DMS 273 treated with DMSO at 0.1 percent for 48 hours (cell line): ENCODE measurements around the gene EIF4G1.
"Not testable (repeated sequence)": the region's sequence is repeated elsewhere in the genome, so short reads cannot be mapped to it uniquely, and the experiment has no call there.

Source experiments
- DNase-seq: peaks from one replicate; lab custom pipeline; 2025; lab: John Stamatoyannopoulos, UW

EIF4G1 gene, protein sequence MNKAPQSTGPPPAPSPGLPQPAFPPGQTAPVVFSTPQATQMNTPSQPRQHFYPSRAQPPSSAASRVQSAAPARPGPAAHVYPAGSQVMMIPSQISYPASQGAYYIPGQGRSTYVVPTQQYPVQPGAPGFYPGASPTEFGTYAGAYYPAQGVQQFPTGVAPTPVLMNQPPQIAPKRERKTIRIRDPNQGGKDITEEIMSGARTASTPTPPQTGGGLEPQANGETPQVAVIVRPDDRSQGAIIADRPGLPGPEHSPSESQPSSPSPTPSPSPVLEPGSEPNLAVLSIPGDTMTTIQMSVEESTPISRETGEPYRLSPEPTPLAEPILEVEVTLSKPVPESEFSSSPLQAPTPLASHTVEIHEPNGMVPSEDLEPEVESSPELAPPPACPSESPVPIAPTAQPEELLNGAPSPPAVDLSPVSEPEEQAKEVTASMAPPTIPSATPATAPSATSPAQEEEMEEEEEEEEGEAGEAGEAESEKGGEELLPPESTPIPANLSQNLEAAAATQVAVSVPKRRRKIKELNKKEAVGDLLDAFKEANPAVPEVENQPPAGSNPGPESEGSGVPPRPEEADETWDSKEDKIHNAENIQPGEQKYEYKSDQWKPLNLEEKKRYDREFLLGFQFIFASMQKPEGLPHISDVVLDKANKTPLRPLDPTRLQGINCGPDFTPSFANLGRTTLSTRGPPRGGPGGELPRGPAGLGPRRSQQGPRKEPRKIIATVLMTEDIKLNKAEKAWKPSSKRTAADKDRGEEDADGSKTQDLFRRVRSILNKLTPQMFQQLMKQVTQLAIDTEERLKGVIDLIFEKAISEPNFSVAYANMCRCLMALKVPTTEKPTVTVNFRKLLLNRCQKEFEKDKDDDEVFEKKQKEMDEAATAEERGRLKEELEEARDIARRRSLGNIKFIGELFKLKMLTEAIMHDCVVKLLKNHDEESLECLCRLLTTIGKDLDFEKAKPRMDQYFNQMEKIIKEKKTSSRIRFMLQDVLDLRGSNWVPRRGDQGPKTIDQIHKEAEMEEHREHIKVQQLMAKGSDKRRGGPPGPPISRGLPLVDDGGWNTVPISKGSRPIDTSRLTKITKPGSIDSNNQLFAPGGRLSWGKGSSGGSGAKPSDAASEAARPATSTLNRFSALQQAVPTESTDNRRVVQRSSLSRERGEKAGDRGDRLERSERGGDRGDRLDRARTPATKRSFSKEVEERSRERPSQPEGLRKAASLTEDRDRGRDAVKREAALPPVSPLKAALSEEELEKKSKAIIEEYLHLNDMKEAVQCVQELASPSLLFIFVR (N-terminal part only)

DNA sequence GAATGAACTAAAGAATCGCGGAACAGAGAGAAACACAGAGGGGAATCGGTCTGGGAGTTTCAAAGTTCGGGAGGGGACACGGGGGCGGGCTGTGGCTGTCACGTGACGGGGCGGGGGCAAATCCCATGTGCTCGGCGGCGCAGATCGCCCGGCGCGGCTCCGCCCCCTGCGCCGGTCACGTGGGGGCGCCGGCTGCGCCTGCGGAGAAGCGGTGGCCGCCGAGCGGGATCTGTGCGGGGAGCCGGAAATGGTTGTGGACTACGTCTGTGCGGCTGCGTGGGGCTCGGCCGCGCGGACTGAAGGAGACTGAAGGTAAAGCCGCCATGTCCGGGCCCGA lies at the start of gene EIF4G1:
TSS of gene EIF4G1 (plus strand) at position 244 of the 337 bp plus-strand sequence. CDS start 1,191 bp downstream, outside the sequence.
- peak; percentile 95 for DNase-seq

GRCh38 chr3:184267249-184267648 lies 47.2 kb upstream of the EIF4G1 start:
- DNase-seq, result not testable (repeated sequence)

DNA sequence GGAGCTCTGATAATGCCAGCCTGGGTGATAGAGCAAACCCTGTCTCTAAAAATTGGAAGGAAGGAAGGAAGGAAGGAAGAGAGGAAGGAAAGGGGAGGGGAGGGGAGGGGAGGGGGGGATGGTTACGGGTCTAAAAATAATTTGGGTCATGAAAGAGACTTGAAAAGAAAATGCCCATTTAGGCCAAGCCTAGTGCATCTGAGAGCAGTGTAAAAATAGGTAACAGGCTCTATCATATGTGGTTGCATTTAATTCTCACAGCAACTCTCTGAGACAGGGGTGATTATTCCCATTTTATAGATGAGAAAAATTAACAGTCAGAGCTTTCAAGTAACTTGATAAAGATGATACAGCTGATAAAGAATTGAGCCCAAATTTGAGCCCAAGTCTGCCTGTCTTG lies 42.1 kb upstream of the EIF4G1 start:
- DNase-seq, result no peak

- DNase-seq, result no peak
Measured at GRCh38 chr3:184275381-184275701, 39.1 kb upstream of the EIF4G1 start.

DNA sequence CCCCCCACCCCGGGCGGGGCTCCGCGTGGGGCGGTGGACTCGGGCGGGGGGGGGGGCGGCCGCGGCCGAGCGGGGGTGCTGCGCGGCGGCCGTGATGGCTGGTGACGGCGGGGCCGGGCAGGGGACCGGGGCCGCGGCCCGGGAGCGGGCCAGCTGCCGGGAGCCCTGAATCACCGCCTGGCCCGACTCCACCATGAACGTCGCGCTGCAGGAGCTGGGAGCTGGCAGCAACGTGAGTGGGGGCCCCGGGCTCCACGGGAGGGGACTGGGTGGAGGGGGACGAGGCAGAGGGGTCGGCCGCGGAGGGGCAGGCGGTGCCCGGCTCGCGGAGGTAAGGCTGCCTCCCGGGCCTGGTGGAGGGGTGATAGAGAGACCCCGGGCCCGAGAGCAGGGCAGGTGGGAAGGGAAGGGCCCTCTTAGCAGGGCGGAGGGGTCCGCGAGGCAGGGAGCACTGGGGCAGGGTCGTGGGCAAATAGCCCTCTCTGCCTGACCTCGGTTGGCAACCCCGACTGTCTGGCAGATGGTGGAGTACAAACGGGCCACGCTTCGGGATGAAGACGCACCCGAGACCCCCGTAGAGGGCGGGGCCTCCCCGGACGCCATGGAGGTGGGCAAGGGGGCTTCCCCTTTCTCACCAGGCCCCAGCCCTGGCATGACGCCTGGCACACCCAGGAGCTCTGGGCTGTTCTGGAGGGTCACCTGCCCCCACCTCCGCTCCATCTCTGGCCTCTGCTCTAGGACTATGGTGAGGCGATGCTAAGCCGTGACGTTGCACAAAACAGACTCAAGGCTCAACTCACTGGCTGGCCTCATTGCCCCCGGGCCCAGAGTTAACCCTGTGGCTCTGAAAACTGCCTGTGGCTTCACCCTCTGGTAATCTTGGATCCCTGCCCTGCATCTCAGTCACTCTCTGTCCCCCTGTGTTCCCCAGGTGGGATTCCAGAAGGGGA lies 38.2 kb upstream of the EIF4G1 start, which contains the start of gene ECE2:
TSS of gene ECE2 (plus strand) at position 62 of the 950 bp plus-strand sequence. CDS start at position 194, 132 bp downstream.
- DNase-seq, result no peak

GRCh38 chr3:184277366-184277765 lies 37.0 kb upstream of the EIF4G1 start:
- DNase-seq, result no peak

DNA sequence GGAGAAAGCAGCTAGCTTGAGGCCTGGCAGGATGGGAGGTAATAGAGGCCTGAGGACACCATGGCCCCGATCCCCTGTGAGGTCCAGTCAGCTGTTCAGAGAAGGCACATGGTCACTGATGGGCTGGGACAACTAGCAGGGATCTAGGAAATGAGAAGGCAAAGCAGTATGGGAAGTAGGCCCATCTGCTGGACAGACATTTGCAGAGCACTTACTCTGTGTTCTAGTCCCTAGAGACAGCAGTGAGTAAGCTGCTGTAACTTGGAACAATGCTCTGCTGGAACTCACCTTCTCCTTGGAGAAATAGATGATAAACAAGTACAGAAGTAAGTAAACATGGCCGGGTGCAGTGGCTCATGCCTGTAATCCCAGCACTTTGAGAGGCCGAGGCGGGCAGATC lies 31.5 kb upstream of the EIF4G1 start:
- DNase-seq, result no peak

DNA sequence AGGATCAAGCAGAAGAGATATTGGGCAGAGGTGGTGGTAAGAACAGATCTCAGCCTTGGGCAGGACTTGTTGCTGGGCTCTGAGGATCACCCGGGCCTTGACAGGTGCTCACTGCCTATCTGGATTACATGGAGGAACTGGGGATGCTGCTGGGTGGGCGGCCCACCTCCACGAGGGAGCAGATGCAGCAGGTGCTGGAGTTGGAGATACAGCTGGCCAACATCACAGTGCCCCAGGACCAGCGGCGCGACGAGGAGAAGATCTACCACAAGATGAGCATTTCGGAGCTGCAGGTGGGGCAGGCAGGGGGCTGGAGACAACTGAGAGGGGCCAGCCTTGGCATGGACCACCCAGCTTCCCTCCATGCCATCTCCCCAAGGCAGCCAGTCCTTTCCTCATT lies 30.7 kb upstream of the EIF4G1 start:
- DNase-seq, result no peak

GRCh38 chr3:184284696-184285095 lies 29.7 kb upstream of the EIF4G1 start:
- DNase-seq, result peak; percentile 85

GRCh38 chr3:184289426-184289938 lies 24.9 kb upstream of the EIF4G1 start:
- DNase-seq, result peak; percentile 78

DNA sequence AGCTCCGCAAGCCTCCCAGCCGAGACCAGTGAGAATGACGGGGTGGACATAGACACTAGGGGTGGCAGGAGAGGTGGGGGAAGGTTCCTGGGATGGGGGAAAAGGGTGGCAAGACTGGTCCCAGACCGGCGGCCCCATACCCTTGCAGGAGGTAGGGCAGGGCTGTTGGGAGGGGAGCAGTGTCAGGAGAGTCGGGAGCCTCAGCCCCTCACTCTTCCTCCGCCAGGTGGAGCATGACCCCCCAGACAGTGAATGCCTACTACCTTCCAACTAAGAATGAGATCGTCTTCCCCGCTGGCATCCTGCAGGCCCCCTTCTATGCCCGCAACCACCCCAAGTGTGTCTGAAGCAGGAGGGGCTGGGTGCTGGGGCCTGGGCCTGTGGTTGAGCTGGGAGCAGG lies 24.1 kb upstream of the EIF4G1 start:
- no peak for DNase-seq

DNA sequence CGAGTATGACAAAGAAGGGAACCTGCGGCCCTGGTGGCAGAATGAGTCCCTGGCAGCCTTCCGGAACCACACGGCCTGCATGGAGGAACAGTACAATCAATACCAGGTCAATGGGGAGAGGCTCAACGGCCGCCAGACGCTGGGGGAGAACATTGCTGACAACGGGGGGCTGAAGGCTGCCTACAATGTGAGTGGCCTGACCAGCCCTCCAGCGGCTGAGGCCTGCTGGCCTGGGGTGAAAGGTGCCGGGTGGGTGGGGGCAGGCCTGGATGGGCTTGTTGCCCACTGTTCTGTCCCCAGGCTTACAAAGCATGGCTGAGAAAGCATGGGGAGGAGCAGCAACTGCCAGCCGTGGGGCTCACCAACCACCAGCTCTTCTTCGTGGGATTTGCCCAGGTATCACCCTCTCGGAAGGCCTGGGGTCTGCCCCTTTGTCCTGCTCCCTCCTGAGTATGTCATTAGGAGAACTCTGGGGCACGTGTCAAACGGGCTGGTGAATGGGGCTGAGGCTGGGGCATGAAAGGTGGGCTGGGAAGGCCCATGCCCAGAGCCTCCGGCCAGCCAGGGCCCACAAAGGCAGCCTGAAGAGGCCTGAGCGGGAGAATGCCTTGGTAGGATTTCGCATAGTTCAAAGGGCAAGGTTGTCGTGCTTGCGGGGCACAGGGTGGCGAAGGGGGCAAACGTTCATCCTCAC lies 23.2 kb upstream of the EIF4G1 start:
- DNase-seq, result no peak

- DNase-seq, result no peak
Measured at GRCh38 chr3:184291738-184292445, 22.5 kb upstream of the EIF4G1 start.

GRCh38 chr3:184295771-184296170 lies 18.6 kb upstream of the EIF4G1 start:
- DNase-seq, result no peak

GRCh38 chr3:184296616-184297015 lies 17.8 kb upstream of the EIF4G1 start:
- no peak for DNase-seq

GRCh38 chr3:184298759-184299487 lies 15.5 kb upstream of the EIF4G1 start, which contains the start of gene PSMD2:
Gene PSMD2 (plus strand): TSS chr3:184299241. CDS start chr3:184299267, 26 bp downstream.
- peak; percentile 96 for DNase-seq

DNA sequence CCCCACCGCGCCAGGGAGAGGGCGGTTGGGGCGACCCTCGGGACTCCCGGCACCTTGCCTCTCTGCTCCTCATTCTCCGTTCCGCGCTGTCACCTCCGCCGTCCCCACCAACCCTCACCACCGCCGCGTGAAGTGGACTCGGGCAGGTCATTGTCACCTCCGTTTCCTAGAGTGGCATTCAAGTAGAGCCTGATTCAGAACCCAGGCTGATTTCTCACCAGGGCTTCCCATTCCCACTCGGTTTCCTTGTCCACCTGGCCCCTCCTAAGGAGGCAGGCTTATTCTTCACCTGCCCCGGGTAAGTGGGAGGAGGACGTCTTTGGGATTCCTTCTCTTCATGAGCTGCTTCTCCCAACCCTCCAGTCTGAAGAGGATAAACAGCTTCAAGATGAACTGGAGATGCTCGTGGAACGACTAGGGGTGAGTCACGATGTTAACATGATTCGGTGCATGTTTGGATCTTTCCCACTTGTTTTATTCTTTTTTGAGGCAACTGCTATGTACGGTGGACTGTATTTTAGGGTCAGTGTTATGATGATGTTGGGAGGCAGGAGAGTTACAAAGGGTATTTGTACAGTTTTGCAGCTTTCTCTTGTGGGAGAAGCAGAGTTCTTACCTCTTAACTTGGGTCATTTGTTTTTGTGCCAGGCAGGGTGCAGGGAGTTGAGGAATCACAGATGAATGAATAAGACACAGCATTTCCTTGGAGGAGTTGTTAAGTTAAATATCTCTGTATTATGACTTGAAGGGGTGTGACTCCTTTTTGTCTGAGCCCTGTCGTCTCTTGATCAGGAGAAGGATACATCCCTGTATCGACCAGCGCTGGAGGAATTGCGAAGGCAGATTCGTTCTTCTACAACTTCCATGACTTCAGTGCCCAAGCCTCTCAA lies 14.7 kb upstream of the EIF4G1 start:
- no peak for DNase-seq

- DNase-seq, result no peak
Measured at GRCh38 chr3:184300378-184300720, 14.1 kb upstream of the EIF4G1 start.
